ENCODE data around the gene ASAP3.

Gene ASAP3

DNA sequence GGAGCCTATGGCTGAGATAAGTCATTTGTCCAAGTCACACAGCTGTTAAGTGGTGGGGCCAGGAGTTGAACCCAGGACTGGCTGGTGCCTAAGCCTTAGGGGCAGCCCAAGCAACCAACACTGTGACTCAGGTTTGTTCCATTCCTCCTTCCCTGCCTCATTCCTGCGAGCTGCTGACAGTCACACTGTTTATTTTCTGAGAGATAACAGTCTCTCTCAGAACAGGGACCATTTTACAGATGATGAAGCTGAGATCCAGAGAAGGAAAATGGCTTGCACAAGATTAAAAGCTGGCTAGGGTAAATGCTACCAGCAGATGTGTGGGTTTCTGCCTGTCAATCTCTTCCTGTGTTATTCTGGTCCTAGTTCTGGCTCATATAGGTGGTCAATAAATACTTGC is 35.1 kb downstream of the ASAP3 start:
- DNase-seq = no peak

- peak; percentile 77 for DNase-seq
These were observed 37.2 kb downstream of the ASAP3 start for GRCh38 chr1:23446661-23447310.

DNA sequence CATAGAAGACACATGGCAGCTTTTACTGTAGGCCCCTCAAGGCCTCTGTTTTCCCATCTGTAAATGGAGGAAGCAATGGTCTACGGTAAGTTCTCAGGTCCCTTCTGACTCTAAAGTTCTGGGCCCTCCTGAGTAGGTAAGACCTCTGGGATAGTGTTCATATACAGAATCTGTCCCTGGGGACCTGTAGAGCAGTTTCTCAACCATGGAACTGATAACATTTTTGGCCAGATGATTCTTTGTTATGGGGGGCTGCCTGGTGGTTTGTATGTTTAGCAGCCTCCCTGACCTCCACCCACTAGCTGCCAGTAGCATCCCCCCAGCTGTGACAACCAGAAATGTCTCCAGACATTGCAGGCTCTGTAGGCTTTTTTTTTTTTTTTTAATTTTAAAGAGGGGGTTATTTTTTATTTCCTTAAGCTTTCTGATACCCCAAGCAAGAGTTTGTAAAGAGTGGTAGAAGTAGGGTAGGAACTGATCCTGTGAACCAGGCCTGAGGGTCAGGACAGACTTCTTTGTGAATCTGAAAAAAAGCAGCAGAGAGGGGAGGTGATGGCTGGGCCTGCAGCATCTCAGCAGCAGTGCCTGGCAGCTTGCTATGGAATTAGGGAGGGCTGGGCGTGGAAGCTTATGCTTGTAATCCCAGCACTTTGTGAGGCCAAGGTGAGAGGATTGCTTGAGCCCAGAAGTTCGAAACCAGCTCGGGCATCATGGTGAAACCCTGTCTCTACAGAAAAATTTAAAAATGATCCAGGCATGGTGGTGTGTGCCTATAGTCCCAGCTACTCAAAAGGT is 39.2 kb downstream of the ASAP3 start:
- DNase-seq = no peak

DNA sequence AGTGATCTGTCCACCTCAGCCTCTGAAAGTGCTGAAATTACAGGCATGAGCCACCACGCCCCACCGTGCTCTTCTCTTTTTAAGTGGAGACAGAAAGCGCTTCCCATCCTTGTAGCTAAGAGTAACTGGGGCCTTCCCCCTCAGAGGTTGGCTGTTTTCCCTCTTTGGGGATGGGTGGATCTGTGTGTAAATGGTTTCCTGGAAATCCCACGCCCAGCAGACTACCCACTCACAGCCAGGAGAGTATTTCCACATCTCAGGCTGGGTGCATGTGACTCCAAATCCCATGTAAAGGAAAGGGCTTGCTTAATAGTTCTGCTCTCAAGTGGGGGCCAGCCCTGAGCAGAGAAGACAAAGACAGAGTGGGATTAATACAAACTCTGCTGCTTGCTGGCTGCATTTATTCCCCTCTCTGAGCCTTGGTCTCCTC is 39.9 kb downstream of the ASAP3 start:
- DNase-seq = no peak

DNA sequence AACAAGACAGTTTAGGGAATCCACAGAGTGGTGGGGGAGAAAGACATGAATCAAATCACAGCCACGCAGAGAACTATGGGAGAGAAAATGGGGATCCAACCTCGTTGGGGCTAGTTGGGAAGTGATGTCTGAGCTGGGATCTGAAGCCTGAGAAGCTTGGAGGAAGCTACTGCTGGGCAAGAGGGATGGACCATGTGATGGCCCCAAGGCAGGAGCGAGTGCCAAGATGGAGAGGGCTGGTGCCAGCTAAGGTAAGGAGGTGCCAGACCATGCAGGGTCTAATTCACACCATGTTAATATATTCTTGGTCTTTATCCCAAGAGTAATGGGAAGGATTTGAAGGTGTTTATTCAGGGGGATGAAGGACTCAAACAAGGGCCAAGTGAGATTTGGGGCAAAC is 41.2 kb downstream of the ASAP3 start:
- DNase-seq = no peak

DNA sequence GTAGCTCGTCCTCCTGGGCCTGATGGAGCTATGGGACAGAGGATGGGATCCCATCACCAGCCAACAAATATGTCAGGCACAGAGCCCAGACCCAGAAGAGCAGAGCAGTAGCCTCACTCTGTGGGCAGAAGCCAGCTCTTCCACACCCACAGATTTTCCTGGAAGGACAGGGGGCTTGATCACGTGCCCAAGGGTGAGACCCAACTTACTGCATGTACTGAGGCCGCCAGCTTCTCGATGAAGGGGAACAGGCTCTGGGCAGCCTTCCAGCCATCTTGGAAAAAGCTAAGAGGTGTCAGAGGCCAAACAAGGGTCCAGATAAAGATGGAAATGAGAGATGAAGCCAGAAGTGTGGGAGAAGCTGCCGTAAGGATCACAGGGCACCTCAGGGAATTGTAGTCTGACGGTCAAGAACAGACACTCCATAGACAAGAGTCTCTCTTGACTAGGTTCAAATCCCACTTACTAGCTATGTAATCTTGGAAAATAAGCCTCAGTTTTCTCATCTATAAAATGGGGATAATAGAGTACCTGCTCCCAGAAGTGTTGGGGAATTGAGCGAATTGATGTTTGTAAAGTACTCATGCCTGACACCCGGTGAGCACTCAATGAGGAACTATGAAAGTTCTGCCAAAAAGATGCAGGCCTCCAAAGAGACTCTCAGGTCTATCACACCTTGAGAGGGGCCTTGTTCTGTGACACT is 42.4 kb downstream of the ASAP3 start:
- no peak for DNase-seq

DNA sequence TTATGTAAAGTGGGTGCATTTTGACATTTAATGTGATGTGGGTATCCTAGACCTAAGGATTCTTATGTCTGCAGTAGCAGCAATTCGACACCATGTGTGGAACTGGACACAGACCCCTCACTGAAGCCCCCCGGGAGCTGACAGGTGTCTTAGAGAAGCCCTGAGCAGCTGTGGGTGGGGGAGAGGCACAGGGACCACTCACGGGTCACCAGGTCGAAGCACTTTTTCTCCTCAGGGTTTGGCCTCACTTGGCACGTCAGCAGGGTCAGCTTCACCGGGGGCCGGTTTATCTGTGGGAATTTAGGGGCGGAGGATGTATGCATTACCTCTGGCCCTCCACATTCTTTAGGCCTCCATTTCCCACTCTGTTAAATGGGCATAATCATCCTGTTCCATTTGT is 45.4 kb downstream of the ASAP3 start:
- no peak for DNase-seq

DNA sequence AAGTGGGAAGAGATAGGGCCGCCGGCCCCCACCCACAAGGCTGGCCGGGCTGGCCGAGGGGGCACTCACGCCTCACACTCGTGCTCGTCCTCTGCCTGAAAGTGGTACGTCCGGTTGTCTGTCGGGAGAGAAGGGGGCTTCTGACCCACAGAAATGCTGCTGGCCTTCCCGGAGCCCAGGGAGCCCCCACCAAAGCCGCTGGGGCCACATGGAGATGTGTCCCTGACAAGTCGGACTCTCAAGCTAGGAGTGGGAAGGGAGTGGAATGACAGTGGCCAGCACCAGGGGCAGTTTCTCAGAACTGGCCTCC is 46.7 kb downstream of the ASAP3 start:
- no peak for DNase-seq

DNA sequence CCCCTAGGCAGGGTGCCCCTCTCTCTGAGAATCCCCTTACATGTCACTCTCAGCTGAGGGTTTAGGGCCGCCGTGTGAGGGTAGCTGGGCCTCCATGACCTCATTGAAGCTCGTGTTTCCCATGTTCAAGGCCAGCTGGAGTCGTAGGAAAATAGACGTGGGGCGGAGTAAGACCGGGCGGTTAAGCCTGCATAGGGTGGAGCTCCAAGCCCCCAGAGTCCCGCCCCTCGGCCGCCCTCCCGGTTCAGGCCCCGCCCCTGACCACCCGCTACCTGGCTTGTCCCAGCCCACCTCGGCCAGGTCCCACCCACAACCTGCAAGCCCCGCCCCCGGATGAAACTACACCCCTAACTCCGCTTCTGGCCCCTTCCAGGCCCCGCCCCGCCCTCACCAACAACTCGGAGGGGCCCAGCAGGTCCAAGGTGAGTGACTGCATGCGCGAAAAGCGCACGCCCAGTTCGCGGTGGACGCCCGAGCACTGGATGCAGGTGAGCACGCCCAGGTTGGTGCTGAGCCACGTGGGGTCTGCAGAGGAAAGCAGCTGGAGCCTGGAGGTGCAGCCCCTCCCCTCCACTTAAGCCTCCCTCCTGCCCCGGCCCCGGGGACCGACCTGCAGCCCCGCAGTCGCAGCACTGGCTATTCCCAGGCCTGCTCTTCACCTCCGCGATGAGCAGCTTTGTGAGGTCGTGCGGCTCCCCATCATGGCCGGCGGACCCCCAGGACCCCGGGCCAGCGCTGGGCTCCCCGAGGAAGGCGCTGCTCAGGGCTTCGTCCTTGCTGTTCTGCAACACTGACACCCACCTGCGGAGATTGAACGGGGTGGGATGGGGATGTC is 47.2 kb downstream of the ASAP3 start:
- DNase-seq = peak; percentile 68

- no peak for DNase-seq
These were observed 49.7 kb downstream of the ASAP3 start for GRCh38 chr1:23434260-23434775.

- DNase-seq = no peak
These were observed 50.9 kb downstream of the ASAP3 start for GRCh38 chr1:23433122-23433521.

- DNase-seq = no peak
These were observed 52.5 kb downstream of the ASAP3 start for GRCh38 chr1:23431431-23431830.

- no peak for DNase-seq
These were observed 53.2 kb downstream of the ASAP3 start for GRCh38 chr1:23430803-23431202.

GRCh38 chr1:23428136-23428905 is 55.7 kb downstream of the ASAP3 start:
- no peak for DNase-seq

DNA sequence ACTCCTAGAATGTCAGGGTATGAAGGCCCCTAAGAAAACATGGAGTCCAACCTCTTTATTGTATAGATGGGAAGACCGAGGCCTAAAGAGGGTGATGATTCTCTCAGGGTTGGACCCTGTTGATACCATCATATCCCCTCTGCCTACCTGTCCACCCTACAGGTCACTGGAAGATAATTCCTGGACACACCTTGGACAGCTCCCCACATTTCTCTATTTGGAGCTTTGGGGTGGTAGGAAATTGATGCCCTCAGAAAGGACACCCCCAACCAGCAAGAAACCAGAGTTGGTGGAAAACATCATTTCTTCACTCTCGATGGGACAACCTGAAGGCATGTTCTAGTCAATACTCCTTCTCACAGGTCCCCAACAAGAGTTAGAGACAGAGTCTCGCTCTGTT is 56.4 kb downstream of the ASAP3 start:
- no peak for DNase-seq

GRCh38 chr1:23426828-23427227 is 57.2 kb downstream of the ASAP3 start:
- no peak for DNase-seq

DNA sequence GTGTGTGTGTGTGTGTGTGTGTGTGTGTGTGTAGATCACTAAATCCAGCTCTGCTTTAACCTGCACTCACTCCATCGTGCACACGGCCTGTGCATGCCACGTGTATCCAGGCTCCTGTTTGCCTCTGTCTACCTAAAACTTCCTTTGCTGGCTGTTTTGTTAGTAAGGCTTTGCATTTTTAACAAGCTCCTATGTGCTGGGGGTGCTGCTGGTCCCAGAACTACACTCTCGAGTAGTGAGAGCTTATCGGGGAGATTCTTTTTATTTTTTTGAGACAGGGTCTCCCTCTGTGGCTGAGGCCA is 58.8 kb downstream of the ASAP3 start:
- no peak for DNase-seq

DNA sequence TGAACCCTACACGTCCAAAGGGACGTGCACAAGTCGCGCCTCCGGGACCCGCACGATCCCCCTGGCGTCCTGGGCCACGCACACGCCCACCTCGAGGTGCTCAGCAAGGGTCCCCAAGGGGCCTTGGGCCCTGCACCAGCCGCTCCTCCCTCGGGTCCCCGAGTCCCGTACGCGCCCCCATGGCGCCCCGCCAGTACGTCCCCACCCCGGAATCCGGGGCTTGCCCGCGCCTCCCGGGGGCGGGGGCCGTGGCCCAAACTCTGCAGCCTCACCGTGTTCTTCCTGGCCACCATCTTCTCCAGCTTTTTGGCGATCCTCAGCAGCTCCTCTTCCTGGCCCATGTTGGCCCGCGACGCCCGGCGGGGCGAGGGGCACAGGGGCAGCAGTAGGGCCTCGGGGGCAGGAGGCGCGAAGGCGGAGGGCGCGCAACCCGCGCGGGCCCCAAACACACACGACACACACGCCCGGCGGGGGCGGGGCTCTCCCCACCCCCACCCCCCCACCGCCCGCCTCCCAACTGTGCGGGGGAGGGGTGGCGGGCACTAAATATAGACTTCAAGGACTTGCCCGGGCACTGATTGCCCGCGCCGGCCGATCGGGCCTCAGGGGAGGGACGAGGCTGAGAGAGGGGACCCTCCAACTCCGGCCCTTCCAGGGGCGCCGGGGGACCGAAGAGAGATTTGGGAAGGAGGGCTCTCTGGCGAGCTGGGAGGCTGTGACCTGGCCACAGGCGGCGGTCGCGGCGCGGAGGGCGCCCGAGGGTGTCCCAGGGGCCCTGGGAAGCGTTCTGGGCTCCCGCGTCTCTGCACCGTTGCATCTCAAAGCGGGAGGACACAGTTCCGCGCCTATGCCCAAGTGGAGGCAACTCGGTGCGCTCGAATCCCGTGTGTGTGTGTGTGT is 59.4 kb downstream of the ASAP3 start, which contains the start of gene TCEA3:
TSS of gene TCEA3 (minus strand) at position 456 of the 900 bp plus-strand sequence. CDS start at position 341, 115 bp downstream.
- peak; percentile 58 for DNase-seq

DNA sequence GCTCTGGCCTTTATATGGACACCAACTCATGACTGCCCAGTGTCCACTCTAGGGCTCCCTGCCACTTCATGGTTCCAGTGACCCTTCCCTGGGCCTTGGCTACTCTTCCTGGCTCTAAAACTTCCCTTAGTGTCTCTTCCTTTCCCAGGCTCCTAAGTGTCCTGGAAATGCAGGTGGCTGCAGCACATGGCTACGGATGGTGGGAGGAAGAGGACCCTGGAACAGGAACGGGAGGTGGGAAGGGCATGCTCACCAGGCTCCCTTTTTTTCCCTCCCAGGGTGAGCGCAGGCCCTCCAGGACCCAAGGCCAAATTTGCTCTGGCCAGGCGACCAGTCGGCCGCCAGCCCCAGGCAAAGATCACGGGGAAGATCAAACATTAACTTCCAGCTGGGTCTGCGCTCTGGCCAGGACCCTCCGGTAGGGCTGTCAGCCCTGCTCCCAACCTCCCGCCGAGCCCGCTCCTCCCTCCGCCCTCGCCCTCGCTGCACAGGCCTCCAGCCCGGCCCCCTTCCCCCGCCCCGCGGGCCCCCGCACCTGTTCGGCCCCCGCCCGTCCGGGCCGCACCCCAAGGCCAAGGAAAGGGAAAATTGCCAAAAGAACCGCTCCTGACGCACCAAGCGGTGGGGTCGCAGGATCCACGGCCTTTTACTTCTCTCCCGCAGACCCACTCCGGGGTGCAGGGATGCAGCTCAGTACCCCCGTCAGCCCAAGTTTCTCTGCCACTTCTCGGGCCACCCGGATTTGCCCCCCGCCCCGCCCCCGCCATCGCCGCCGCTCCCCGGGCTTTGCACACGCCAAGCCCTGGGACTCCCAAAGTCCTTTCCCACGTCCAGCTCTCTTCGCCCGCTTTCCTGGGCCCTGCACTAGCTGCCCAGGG is 60.3 kb downstream of the ASAP3 start:
- DNase-seq = peak; percentile 50

GRCh38 chr1:23422941-23423340 is 61.0 kb downstream of the ASAP3 start:
- peak; percentile 19 for DNase-seq

Measured in NCI-H69 (cell line).